ENCODE data around the gene KRT71.

The KRT71 gene

DNA sequence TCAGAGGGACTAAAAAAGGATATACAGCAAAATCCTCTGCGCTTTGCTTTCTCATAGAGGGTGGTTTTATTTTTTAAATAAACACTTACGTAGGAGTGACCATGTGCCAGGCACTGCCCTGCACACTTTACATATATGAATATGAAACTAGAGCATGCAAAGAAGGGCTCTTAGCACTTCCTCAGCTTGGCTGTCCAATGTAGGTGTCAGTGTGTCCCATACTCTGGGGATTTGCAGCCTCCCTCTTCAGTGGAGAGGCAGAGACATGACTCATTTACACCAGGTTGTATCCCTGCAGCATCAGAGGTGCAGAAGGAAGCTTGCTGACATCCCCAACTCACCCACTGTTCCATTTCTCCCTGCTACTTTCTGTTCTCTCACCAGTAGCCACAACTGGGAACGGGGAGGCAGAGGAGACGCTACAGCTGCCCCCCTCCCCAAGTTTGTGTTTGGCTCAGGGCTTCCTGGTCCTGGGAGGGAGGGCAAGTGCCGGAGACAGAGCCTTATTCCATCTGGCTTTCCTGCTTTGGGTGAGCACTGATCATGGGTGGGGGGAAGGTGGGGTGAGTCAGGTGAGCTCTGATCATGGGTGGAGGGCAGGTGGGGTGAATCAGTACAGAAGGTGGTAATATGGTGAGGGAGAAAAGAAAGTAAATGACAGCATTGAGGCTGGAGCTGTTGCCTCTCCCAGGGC lies 27.9 kb downstream of the KRT71 start:
- no peak for TF ChIP-seq ZNF274 (IDR thresholded peaks at IDR 0.05; ENCODE audit: low read depth, low read length)
- H3K4me3 ChIP-seq (ENCODE audit: low read length): no peak overlapping the region

DNA sequence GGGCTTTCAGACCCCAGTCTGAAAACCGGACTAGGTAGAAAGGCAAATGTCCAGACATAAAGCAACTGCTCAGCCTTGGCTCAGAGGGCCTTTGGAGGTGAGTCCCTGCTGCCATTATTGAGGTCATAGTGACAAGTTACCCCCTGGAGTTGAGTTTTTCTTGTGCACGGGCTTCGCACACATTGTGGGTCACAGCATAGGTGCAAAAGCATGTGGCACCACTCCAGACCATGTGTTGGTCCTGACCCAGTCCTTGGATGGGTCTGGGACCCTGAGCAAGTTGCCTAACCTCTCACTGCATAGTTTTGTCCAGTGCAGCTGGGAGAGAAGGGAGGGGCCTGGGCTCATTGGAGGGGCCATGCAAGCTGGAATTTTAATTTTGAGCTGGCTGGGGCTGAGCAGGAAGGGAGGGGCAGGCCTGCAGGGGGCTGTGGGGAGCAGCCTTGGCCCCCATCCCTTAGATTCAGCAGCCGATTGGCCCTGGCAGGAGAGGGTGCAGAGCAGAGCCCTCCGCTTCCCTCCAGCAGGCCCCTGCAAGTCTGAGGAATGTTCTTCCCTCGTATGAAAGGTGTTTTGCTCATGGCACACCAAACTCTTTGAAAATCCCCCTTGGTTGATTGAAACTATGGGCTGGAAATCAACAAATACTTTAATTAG lies 28.6 kb downstream of the KRT71 start:
- H3K4me3 ChIP-seq (ENCODE audit: low read length): no peak overlapping the region
- TF ChIP-seq ZNF274 (IDR thresholded peaks at IDR 0.05; ENCODE audit: low read depth, low read length): no peak

DNA sequence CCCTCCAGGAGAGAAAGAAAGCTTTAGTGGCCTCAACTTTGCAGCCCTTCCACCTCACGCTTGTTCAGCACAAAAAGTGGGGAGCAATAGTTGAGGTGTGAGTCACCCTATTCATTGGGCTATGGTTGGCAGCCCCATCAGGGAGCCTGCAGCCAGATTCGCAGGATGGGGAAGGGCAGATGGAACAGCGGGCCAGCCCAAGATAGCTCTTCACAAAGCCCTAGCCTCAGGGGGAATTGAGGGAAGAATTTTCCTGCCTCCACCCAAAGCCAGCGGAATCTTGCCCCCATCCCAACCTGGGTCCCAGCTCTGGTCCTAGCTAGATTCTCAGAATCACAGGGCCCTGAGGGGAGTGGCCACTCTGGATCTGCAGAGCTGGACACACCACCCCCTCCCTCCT lies 29.1 kb downstream of the KRT71 start:
- H3K4me3 ChIP-seq (ENCODE audit: low read length): no peak overlapping the region
- TF ChIP-seq ZNF274 (IDR thresholded peaks at IDR 0.05; ENCODE audit: low read depth, low read length): no peak

DNA sequence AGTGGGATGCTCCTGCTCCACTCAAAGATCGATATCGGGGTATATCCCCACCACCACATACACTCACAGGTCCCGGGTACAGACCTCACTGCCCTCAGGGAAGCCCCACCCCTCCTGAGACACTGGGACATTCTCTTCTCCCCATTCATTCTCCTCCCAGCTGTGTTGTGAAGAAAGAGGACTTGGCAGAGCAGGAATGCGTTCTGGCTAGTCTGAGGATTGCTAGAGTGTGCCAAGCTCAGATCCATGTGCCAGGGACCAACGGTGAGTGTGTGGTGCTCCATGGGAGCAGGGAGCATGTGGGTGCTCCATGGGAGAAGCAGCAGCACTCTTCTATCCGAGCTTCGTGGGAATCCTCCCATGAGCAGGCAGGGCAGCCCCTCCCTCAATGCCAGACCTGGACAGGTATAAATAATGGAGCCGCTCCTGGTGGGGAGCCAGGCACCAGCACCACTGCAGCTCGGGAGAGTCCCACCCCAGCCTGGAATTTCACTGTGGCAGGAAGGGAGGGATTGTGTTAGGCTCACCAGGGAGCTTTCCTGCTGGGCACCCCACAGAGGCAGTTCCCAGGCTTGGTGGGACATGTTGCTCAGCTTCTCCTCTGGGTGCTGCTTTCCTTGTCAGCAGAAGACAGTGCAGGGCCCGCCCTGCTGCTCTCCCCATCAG lies 30.5 kb downstream of the KRT71 start:
- no peak for TF ChIP-seq ZNF274 (IDR thresholded peaks at IDR 0.05; ENCODE audit: low read depth, low read length)
- no peak overlapping the region for H3K4me3 ChIP-seq (ENCODE audit: low read length)

GRCh38 chr12:52521568-52522266 lies 31.2 kb downstream of the KRT71 start:
- H3K4me3 ChIP-seq (ENCODE audit: low read length): no peak overlapping the region
- TF ChIP-seq ZNF274 (IDR thresholded peaks at IDR 0.05; ENCODE audit: low read depth, low read length): no peak

DNA sequence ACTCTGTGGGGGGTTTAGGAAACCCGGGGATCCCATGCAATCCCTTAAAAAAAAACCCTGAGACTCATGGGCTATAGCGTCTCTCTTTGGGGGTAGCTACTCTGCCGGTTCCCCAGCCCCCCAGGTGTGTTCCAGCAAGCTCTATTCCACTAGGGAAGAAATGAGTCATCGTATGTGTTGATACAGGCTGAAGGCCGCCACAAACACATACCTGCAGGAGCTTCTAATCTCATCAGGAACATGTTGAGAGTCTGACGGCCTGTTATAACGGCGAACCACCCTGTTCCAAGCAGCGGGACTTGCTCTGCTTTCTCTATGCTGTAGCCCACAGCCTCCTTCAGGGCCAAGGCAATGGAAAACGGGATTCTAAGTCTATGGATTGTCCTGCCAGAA lies 31.8 kb downstream of the KRT71 start:
- H3K4me3 ChIP-seq (ENCODE audit: low read length): no peak overlapping the region
- TF ChIP-seq ZNF274 (IDR thresholded peaks at IDR 0.05; ENCODE audit: low read depth, low read length): no peak

DNA sequence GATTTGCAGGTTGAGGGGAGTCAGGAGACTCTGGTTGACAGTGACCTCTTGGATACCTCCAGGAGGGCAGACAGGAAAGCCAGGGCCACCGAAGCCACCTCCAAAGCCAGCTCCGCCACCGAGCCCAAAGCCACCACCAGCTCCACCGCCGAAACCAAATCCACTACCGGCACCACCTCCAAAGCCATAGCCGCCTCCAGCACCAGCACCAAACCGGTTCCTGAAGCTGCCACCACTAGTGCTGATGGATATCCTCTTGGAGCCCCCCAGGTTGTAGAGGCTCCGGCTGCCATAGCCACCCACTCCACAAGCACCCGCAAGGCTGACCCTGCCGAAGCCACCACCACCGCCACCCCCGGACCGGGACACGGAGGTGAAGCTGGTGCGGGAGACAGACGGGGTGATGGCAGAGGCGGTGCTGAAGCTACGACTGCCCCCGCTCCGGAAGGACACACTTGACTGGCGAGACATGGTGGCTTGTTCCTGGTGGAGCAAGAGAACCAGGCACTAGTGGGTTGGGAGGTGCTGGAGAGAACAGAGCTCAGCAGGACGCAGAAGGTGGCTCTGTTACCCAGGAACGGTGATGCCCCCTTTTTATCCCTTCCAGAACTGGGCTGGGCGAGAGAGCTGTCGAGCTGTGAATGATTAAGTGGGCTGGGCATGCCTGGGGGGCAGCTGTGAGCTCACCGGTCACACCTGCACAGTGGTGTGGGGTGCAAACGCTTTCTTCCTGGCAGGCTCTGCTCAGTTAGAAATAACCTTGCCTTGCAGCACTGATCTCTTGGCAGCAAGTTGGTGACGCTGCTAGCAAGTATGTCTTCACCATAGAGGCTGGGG lies 32.9 kb downstream of the KRT71 start, which contains the start of gene KRT5:
TSS of gene KRT5 (minus strand) at position 569 of the 837 bp plus-strand sequence. CDS start at position 471, 98 bp downstream.
- no peak for TF ChIP-seq ZNF274 (IDR thresholded peaks at IDR 0.05; ENCODE audit: low read depth, low read length)
- H3K4me3 ChIP-seq (ENCODE audit: low read length): no peak within 1 kb of the TSS

DNA sequence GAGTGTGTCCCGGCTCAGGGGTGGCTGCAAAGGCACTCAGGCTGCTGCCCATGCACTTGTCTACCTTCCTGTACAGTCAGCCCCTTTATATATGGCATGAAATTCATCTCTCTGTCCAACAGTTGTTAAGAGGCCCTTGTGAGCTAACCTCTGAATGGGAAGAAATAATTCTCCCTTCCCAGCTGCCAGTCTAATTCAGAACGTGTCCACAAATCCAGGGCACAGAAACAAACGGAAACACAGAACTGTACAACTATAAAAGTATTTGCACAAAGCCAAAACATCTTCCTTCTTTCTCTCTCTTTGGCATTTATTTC lies 33.6 kb downstream of the KRT71 start:
- TF ChIP-seq ZNF274 (IDR thresholded peaks at IDR 0.05; ENCODE audit: low read depth, low read length): no peak
- H3K4me3 ChIP-seq (ENCODE audit: low read length): no peak overlapping the region

DNA sequence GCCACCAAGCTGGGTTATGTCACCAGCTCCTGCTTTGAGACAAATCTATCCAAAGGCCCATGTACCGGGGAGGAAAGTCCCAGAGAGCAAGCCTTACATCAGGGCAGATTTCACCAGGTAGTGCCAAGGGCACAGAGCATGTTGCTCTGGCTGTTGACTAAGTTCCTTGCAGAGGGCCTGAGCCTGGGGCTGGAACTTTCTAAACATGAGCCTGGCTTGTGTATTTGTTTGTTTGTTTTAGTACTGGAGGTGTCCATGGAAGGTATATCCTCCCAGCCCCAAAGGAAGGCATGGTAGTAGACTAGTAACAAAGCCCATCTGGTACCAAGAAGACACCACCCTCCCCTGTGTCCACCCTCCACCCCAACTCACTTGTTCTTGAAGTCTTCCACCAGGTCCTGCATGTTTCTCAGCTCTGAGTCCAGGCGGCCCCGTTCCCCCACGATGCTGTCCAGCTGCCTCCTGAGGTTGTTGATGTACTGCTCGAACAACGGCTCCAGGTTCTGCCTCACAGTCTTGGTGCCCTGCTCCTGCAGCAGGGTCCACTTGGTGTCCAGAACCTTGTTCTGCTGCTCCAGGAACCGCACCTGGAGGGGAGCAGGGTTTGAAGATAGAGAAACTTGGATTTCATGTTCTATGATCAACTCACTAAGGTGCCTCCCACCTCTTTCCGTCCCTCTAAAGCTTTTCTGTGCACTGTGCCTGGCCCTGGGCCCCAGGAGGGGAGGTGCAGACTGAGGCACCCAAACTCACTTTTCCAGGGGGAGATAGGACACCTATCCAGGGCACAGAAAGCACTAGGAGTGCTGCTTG lies 34.2 kb downstream of the KRT71 start:
- no peak overlapping the region for H3K4me3 ChIP-seq (ENCODE audit: low read length)
- no peak for TF ChIP-seq ZNF274 (IDR thresholded peaks at IDR 0.05; ENCODE audit: low read depth, low read length)

- no peak overlapping the region for H3K4me3 ChIP-seq (ENCODE audit: low read length)
- no peak for TF ChIP-seq ZNF274 (IDR thresholded peaks at IDR 0.05; ENCODE audit: low read depth, low read length)
Observed at GRCh38 chr12:52517888-52518287, 35.1 kb downstream of the KRT71 start.

DNA sequence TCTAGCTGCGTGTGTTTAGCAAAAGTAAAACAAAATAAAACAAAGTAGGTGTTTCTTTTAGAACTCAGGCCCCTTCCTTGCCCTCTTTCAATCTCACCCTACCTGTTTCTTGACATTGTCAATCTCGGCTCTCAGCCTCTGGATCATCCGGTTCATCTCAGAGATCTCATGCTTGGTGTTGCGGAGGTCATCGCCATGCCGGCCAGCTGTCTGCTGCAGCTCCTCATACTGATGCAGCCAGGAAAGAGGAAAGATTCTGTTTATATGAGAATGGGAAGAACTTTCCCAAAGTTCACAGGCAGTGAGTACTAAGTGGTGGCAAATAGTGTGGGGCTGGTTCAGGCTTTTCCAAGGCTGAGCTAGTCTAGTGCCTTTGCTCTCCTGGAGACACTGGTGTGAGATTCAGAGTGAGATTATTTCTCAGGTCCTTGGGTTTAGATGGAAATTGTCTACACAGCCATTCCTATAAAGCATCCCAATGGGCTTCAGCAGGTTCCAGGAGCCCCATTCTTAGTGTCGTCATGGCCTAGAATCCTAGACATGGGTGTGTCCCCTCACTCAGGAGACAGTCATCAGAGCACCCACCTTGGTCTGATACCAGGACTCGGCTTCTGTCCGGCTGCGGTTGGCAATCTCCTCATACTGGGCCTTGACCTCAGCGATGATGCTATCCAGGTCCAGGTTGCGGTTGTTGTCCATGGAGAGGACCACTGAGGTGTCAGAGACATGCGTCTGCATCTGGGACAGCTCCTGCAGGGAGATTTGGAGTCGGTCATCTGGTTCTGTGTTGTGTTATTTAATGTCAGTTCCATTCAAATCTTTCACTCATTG lies 35.7 kb downstream of the KRT71 start:
- H3K4me3 ChIP-seq (ENCODE audit: low read length): no peak overlapping the region
- no peak for TF ChIP-seq ZNF274 (IDR thresholded peaks at IDR 0.05; ENCODE audit: low read depth, low read length)
